KOPT-K1 (cell line): Measurements from ENCODE around the gene TTC5.
"Not testable (repeated sequence)": the region's sequence is repeated elsewhere in the genome, so short reads cannot be mapped to it uniquely, and the experiment has no call there.

Experiments
- H3K27ac ChIP-seq: fragments of 200-600 bp; sonication (generic); 2 replicates; pipeline ENCODE4 v1.5.1; 2016; ENCODE audit warnings: antibody characterized with exemption, mild to moderate bottlenecking, low read depth, low read length; ENCODE audit not compliant: poor library complexity, severe bottlenecking
- H3K36me3 ChIP-seq: fragments of 200-600 bp; sonication (generic); 2 replicates; pipeline ENCODE4 v1.5.1; 2017; ENCODE audit warnings: antibody characterized with exemption, mild to moderate bottlenecking, low read length, moderate library complexity; ENCODE audit not compliant: insufficient read depth
- H3K9me3 ChIP-seq: fragments of 200-600 bp; sonication (generic); 2 replicates; pipeline ENCODE4 v1.5.1; 2017; ENCODE audit warnings: antibody characterized with exemption, low read length, mild to moderate bottlenecking; ENCODE audit not compliant: insufficient read depth, poor library complexity, severe bottlenecking

TTC5 gene

DNA sequence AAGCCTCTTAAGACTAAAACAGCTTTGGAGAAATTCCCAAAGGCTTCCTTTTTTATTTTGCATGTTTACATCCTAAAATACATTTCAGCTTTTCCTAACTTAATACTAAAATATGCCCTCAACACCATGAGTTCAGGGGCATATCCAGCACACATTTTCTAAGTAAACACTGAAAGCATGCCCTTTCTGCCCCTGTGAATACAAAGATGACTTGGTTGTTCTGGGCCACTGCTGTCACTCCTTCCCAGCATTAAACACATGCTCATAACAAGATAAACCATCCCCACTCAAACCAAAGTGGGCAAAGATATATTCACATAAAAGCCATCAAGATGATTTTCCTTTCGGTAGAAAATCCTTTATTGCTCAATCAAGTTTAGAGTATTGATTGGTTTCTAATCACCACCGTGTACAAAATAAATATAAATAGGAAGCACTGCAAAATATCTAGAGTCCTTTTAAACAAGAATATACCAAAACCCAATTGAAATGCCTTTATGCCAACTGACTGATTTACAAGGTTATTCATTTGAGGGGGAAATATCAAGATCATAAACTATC, 25.4 kb upstream of the TTC5 start:
- Histone ChIP-seq H3K9me3 (no peaks in the 10 kb centered on the region), H3K36me3 (peaks cover 28% of the 10 kb centered on the region), H3K27ac (no peak overlapping the region)

GRCh38 chr14:20329355-20329754, 23.6 kb upstream of the TTC5 start:
- H3K9me3 ChIP-seq, result no peaks in the 10 kb centered on the region
- H3K36me3 ChIP-seq, result peaks cover 46% of the 10 kb centered on the region
- no peak overlapping the region for H3K27ac ChIP-seq

DNA sequence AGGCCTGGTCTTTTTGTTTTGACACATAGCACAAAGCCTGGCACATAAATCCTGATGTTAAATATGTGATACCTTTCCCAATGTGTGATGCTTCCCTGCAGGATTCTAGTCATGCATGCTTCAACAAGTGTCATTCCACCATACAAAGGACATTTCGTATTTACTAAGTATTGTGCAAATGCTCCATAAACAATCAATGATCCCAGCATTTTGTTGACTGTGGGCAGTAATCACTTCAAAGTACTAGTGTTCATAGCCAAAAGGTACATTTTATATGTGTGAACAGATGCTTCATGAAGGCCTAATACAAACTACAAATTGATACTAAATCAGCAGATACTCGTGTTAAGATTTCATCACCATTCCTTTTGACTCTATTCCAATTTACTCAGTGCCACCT, 23.0 kb upstream of the TTC5 start:
- Histone ChIP-seq H3K27ac (no peak overlapping the region), H3K36me3 (peaks cover 52% of the 10 kb centered on the region), H3K9me3 (no peaks in the 10 kb centered on the region)

DNA sequence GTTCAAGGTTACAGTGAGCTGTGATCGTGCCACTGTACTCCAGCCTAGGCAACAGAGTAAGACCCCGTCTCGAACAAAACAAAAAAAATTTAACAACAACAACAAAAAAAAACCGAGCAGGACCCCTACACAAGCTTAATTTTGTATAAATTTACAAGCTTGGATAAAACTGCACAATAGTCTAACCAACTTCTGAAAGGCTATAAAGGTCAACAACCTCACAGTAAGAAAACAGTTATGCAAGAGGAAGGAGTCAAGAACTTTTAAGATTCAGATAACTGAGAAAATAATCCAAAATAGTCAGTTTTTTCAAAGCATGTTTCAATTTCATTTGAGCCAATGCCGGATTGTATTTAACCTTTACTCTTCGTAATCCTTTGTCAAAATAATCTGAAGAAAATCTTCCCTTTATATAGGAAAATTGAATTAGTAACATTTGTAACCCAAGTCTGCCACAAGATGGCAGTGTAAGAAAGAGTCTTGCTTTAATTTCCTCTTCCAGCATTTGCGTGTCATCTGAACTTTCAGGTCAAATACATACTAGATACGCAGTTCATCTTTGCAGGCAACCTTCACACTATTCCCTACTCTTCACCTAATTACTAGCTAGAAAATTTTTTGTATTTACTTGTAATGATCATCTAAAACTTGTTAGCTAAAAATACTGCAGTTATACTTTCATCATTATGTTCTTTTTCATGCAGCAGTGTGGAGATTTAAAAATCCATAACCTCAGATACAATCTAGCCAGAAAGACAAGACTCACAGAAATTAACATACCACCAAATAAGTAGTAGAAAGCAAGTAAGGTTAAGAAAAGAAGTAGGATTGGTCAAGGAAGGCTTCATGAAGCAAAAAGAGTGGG, 21.5 kb upstream of the TTC5 start:
- Histone ChIP-seq H3K9me3 (no peaks in the 10 kb centered on the region), H3K36me3 (peaks cover 66% of the 10 kb centered on the region), H3K27ac (no peak overlapping the region)

DNA sequence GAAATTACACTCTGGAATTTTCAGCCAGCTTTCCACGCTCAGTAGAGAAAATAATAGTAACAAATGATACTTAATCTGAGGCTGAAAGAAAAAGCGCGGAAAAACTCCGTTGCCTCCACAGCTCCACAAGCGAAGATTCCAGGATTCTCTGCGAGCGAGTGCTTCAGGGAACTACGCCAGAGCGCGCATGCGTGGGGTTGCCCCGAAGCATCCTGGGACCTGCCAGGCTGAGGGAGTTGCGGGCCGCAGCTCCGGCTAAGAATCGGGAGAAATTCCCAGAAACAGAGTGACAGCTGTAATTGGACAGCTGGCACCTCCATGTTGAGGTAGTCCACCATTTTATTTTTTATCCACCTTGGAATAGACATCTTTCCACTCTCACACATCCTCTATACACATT, 12.0 kb upstream of the TTC5 start:
- no peaks in the 10 kb centered on the region for H3K9me3 ChIP-seq
- H3K36me3 ChIP-seq, result peaks cover 97% of the 10 kb centered on the region
- H3K27ac ChIP-seq, result no peak overlapping the region

GRCh38 chr14:20314026-20314425, 8.3 kb upstream of the TTC5 start:
- Histone ChIP-seq H3K36me3 (peaks cover 77% of the 10 kb centered on the region), H3K27ac (no peak overlapping the region), H3K9me3 (no peaks in the 10 kb centered on the region)

DNA sequence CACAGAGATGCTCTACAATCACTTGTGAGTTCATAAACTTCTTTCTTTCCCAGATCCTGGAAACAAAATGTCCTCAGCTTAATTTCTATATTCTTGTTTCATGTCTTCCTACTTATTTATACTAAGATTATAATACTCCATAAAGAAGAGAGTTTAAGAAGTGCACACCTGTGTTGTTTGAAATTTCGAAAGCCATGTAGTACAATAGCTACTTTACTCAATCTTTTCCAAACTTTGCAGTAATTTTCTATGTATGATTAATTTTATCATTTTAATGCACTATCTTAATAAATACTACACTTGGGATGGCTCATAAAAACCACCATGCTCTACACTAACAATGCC, 300 bp upstream of the TTC5 start:
- no peak overlapping the region for H3K27ac ChIP-seq
- H3K36me3 ChIP-seq, result peaks cover 10% of the 10 kb centered on the region; the same call in 1 of the 2 replicates
- H3K9me3 ChIP-seq, result no peaks in the 10 kb centered on the region

DNA sequence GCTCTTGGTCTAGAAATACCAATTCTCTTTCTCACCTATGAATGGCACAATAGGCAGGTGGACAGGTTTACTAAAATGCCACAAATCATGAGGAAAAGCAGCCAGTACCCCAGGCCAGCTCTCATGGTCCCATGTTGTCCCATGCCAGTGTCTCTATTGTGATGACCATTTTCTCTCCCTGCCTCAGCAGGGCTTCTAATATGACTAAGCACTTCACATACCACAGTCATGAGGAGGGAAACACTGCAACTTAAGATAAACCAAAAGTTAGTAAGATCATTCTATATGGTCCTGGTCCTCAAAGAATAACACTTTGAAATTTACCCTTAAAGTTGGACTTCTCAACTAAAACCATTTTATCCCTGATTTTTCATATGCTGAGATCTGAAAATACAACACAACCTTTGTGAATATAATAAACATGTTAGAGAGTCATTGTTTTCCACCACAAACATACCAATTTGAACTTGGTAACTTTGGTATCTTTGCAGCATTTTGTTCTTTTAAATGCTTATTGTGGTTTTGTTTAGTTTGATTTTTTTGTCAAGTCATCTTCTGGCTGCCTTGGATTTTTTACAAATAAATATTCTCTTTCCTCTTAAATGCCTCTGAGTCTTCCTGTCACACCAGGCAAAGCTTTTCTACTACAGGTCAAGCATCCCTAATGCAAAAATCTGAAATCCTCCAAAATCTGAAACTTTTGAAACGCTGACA, 3.6 kb downstream of the TTC5 start:
- peaks cover 46% of the 10 kb centered on the region for H3K36me3 ChIP-seq
- no peaks in the 10 kb centered on the region for H3K9me3 ChIP-seq
- no peak overlapping the region for H3K27ac ChIP-seq

- H3K9me3 ChIP-seq, result no peaks in the 10 kb centered on the region
- H3K36me3 ChIP-seq, result peaks cover 85% of the 10 kb centered on the region
- H3K27ac ChIP-seq, result no peak overlapping the region
Observed at GRCh38 chr14:20295067-20295466, 10.7 kb downstream of the TTC5 start.

DNA sequence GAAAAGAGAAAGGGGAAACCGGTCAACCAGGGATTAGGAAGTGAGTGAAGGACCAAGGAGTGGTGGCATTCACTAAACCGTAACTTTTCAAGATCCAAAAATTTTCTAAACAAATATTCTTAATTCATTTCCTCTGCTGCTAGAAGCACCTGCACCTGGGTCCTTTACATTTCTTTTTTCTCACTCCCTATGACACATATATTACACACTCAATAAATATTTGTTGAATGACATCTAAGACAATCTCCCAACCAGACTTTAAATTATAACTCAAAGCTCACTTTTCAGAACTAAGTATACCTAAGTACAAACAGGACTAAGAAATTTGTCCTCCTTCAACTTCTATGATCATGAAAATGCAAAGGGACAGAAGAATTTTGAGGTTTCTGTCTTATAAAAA, 11.1 kb downstream of the TTC5 start:
- no peaks in the 10 kb centered on the region for H3K9me3 ChIP-seq
- H3K27ac ChIP-seq, result no peak overlapping the region
- H3K36me3 ChIP-seq, result peaks cover 86% of the 10 kb centered on the region

DNA sequence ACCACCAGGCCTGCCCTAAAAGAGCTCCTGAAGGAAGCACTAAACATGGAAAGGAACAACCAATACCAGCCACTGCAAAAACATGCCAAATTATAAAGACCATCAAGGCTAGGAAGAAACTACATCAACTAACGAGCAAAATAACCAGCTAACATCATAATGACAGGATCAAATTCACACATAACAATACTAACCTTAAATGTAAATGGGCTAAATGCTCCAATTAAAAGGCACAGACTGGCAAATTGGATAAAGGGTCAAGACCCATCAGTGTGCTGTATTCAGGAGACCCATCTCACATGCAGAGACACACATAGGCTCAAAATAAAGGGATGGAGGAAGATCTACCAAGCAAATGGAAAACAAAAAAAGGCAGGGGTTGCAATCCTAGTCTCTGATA, 23.8 kb downstream of the TTC5 start:
- H3K27ac ChIP-seq, H3K9me3 ChIP-seq, H3K36me3 ChIP-seq: not testable (repeated sequence)

GRCh38 chr14:20280265-20280664, 25.5 kb downstream of the TTC5 start:
- H3K9me3 ChIP-seq, H3K27ac ChIP-seq, H3K36me3 ChIP-seq: not testable (repeated sequence)

- no peaks in the 10 kb centered on the region for H3K36me3 ChIP-seq
- H3K9me3 ChIP-seq, result peaks cover 21% of the 10 kb centered on the region
- no peak overlapping the region for H3K27ac ChIP-seq
Observed at GRCh38 chr14:20278414-20278813, 27.3 kb downstream of the TTC5 start.

DNA sequence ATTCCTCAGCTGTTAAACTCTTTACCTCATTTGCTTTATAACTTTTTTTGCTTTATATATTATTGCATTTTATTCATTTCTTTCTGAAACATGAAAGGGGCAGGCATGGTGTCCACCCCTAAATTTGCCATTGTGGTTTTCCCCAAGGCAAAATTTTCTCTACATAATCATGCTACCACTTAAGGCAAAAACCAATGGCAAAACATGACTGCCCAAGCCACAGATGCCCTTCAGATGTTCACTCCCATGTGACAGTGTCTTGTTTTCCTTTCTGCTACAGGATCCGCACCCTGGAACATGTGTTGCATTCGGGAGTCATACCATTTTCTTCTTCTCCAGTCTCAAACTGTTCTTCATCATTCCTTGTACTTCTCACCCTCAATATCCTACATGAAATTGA, 28.3 kb downstream of the TTC5 start:
- H3K27ac ChIP-seq, result no peak overlapping the region
- H3K36me3 ChIP-seq, result no peaks in the 10 kb centered on the region
- H3K9me3 ChIP-seq, result peaks cover 31% of the 10 kb centered on the region

- H3K36me3 ChIP-seq, result no peaks in the 10 kb centered on the region
- H3K27ac ChIP-seq, result no peak overlapping the region
- H3K9me3 ChIP-seq, result peaks cover 40% of the 10 kb centered on the region
Observed at GRCh38 chr14:20274062-20274461, 31.7 kb downstream of the TTC5 start.
